SK-N-SH (cell line): Measurements from ENCODE around the gene TOMM40L. TPM values are rescaled to one million over a fixed set of nuclear protein-coding genes. Genes with fewer than 3 reads are reported as not detected.
A peak's percentile ranks its signal among the peaks of the same experiment; 100 is the strongest.

ENCODE experiments used
- CTCF ChIA-PET: fragments of 300-600, 350-600 bp; formaldehyde crosslinking; extraction: SDS; loops from one replicate; lab custom pipeline; 2021; lab: Yijun Ruan, JAX
- POLR2A ChIA-PET: fragments of 350-600 bp; sonication (Branson Sonifier 250); formaldehyde crosslinking; extraction: SDS; loops from one replicate; lab custom pipeline; 2020; ENCODE audit warnings: antibody characterized with exemption, inconsistent platforms; lab: Yijun Ruan, JAX
- DNase-seq: peaks from one replicate; pipeline ENCODE4 v3.0.0; 2012
- H2AFZ ChIP-seq: fragments of 200-600 bp; sonication (generic); 2 replicates; pipeline ENCODE4 v1.8.1; 2016; ENCODE audit warnings: antibody characterized with exemption, mild to moderate bottlenecking, low read depth
- H3F3A ChIP-seq: fragments of 200-600 bp; sonication (generic); replicated peaks from 2 replicates; pipeline ENCODE3; 2016; ENCODE audit warnings: antibody characterized with exemption, mild to moderate bottlenecking; ENCODE audit not compliant: insufficient read depth
- H3K27ac ChIP-seq, 2 experiments: fragments of 200-500 bp in 1 of 2; fragments of 200-600 bp in 1 of 2; sonication (Bioruptor generic) in 1 of 2; sonication (generic), shearing (Covaris generic) in 1 of 2; 2 replicates each; pipeline versions ENCODE4 v1.5.1 to v1.6.1; 2014 to 2016; ENCODE audit warnings: low read depth in 2 of 2, inconsistent platforms in 1 of 2, low read length in 1 of 2, mild to moderate bottlenecking in 1 of 2, mixed read lengths in 1 of 2
- H3K27me3 ChIP-seq: fragments of 200-600 bp; sonication (generic), shearing (Covaris generic); 2 replicates; pipeline ENCODE4 v1.6.1; 2016; ENCODE audit warnings: mixed run types; ENCODE audit not compliant: insufficient read depth
- H3K36me3 ChIP-seq, 2 experiments: fragments of 200-500 bp in 1 of 2; fragments of 200-600 bp in 1 of 2; sonication (Bioruptor generic) in 1 of 2; sonication (generic) in 1 of 2; replicated peaks in 1 of 2; 2 replicates each; pipeline versions ENCODE3 to v1.5.1; 2014 to 2016; ENCODE audit warnings: low read length in 1 of 2, mild to moderate bottlenecking in 1 of 2; ENCODE audit not compliant: insufficient read depth in 2 of 2, control insufficient read depth in 1 of 2
- H3K4me1 ChIP-seq, 2 experiments: fragments of 200-500 bp in 1 of 2; fragments of 200-600 bp in 1 of 2; sonication (Bioruptor generic) in 1 of 2; sonication (generic), shearing (Covaris generic) in 1 of 2; 2 replicates each; pipeline versions ENCODE4 v1.5.1 to v1.6.1; 2014 to 2016; ENCODE audit warnings: low read depth in 1 of 2, low read length in 1 of 2, mixed run types in 1 of 2; ENCODE audit not compliant: insufficient read depth in 2 of 2, control insufficient read depth in 1 of 2
- H3K4me2 ChIP-seq: fragments of 200-600 bp; sonication (generic), shearing (Covaris generic); 2 replicates; pipeline ENCODE4 v1.6.1; 2017; ENCODE audit warnings: mixed run types
- H3K4me3 ChIP-seq, 2 experiments: fragments of 200-500 bp in 1 of 2; fragments of 200-600 bp in 1 of 2; sonication (Bioruptor generic) in 1 of 2; sonication (generic), shearing (Covaris generic) in 1 of 2; 2 replicates each; pipeline versions ENCODE4 v1.5.1 to v1.8.1; 2014 to 2016; ENCODE audit warnings: low read depth in 2 of 2, inconsistent platforms in 1 of 2, low read length in 1 of 2, mild to moderate bottlenecking in 1 of 2, mixed read lengths in 1 of 2, moderate library complexity in 1 of 2
- H3K79me2 ChIP-seq: fragments of 200-600 bp; sonication (generic); 2 replicates; pipeline ENCODE4 v1.8.1; 2017; ENCODE audit warnings: mild to moderate bottlenecking; ENCODE audit not compliant: insufficient read depth
- H3K9ac ChIP-seq: fragments of 200-600 bp; sonication (generic); 2 replicates; pipeline ENCODE4 v1.6.1; 2017; ENCODE audit warnings: mixed run types
- H3K9me2 ChIP-seq: fragments of 200-600 bp; sonication (generic); 2 replicates; pipeline ENCODE4 v1.6.1; 2017; ENCODE audit warnings: mixed run types
- H3K9me3 ChIP-seq: fragments of 200-600 bp; sonication (generic); 2 replicates; pipeline ENCODE4 v1.6.1; 2017; ENCODE audit warnings: mixed run types, mild to moderate bottlenecking, moderate library complexity
- H4K20me1 ChIP-seq: fragments of 200-600 bp; sonication (generic); 2 replicates; pipeline ENCODE4 v1.6.1; 2017; ENCODE audit warnings: mild to moderate bottlenecking, mixed run types; ENCODE audit not compliant: insufficient read depth
- CHD2 ChIP-seq: fragments of 150-350 bp; IDR thresholded peaks from 2 replicates; pipeline ENCODE4 v1.6.1; 2018; ENCODE audit warnings: low read length; ENCODE audit not compliant: partially characterized antibody
- FOSL2 ChIP-seq: IDR thresholded peaks from 2 replicates; pipeline ENCODE4 v1.4.0; 2012; ENCODE audit warnings: low read depth, mild to moderate bottlenecking, moderate library complexity, borderline replicate concordance
- FOXJ3 ChIP-seq: sonication (generic); formaldehyde crosslinking; IDR thresholded peaks from 2 replicates; pipeline ENCODE4 v1.5.1; 2020; ENCODE audit warnings: mild to moderate bottlenecking, missing genetic modification reagents
- GATA2 ChIP-seq: sonication (generic); formaldehyde crosslinking; IDR thresholded peaks from 2 replicates; pipeline ENCODE4 v1.5.0; 2020; ENCODE audit warnings: mild to moderate bottlenecking, missing genetic modification reagents
- MEF2A ChIP-seq: IDR thresholded peaks from 2 replicates; pipeline ENCODE4 v1.4.0; 2012; ENCODE audit warnings: low read depth, borderline replicate concordance
- MXI1 ChIP-seq: IDR thresholded peaks from 2 replicates; pipeline ENCODE4 v1.6.1; 2012; ENCODE audit warnings: mild to moderate bottlenecking, low read depth, low read length, improper control_type of control experiment
- NFIC ChIP-seq: IDR thresholded peaks from 2 replicates; pipeline ENCODE4 v1.4.0; 2012; ENCODE audit warnings: borderline replicate concordance
- RAD21 ChIP-seq: IDR thresholded peaks from 2 replicates; pipeline ENCODE4 v1.6.1; 2012; ENCODE audit warnings: mild to moderate bottlenecking, low read length
- RFX5 ChIP-seq: IDR thresholded peaks from 2 replicates; pipeline ENCODE4 v1.6.1; 2012; ENCODE audit warnings: mild to moderate bottlenecking, improper control_type of control experiment, low read length
- SIN3A ChIP-seq: IDR thresholded peaks from 2 replicates; pipeline ENCODE4 v1.6.1; 2012; ENCODE audit warnings: low read depth, mild to moderate bottlenecking, low read length, moderate library complexity, borderline replicate concordance
- SMC3 ChIP-seq: IDR thresholded peaks from 2 replicates; pipeline ENCODE4 v1.6.1; 2012; ENCODE audit warnings: low read depth, low read length, improper control_type of control experiment
- TAF1 ChIP-seq: IDR thresholded peaks from 2 replicates; pipeline ENCODE4 v1.6.1; 2012; ENCODE audit warnings: low read depth, mild to moderate bottlenecking, low read length, moderate library complexity, borderline replicate concordance
- WGBS: methylation state at CpG from one replicate; pipeline ENCODE4 v1.1.6; 2017; ENCODE audit warnings: low lambda C conversion rate; 5-methylcytosine and 5-hydroxymethylcytosine counted together
- polyA plus RNA-seq, 3 experiments: library from polyadenylated mRNA; depleted of rRNA; stranded (reverse); fragments of >200 nt; gene quantifications; 2 replicates each; pipeline ENCODE4 v1.2.3, GENCODE V29; 2012
- TF ChIP-seq, protein P1 (sequence below): IDR thresholded peaks from 2 replicates; pipeline ENCODE4 v1.4.0; 2012; ENCODE audit warnings: low read depth, borderline replicate concordance
- TF ChIP-seq, protein P2 (sequence below): fragments of 150-350 bp; IDR thresholded peaks from 2 replicates; pipeline ENCODE4 v1.6.1; 2017; ENCODE audit warnings: antibody characterized with exemption, low read length, low read depth, borderline replicate concordance
- TF ChIP-seq, protein P3 (sequence below): fragments of 200-600 bp; sonication (generic); IDR thresholded peaks from 2 replicates; pipeline ENCODE4 v1.6.1; 2017; ENCODE audit warnings: antibody characterized with exemption, mild to moderate bottlenecking, moderate library complexity

The TOMM40L gene
- polyA plus RNA-seq, 1 of the 3 experiments (the other 2 are of a cell fraction): 9.7 TPM

DNA sequence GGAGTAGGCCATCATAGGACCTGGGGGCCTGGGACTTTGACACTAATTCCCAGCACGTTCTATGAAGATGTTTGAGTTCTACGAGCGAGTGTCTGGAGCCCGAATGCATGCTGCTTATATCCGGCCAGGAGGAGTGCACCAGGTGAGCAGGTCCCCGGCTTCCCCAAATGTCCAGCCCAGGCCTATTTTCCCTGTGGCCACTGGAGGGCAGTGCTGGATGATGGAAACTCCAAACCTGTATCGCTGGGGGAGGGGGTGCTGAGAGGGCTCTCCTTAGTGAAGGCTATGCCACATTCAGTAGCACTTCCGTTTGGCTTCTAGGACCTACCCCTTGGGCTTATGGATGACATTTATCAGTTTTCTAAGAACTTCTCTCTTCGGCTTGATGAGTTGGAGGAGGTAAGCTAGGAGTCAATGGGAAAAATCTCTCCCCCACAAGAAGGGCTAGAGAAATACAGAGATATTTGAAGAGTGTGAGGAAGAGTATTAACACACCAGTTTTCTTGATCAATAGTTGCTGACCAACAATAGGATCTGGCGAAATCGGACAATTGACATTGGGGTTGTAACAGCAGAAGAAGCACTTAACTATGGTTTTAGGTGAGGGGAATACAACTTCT is 16.0 kb upstream of the TOMM40L start:
- Histone ChIP-seq H3K27ac (no peak overlapping the region), H3F3A (peaks cover 16% of the 10 kb centered on the region), H4K20me1 (no peaks in the 10 kb centered on the region), H3K9me2 (no peaks in the 10 kb centered on the region), H3K27me3 (no peaks in the 10 kb centered on the region), H3K4me3 (no peak overlapping the region; a peak in 1 of 4 replicates), H3K4me2 (no peak overlapping the region), H3K9ac (no peak overlapping the region), H2AFZ (no peak overlapping the region), H3K4me1 (no peaks in the 10 kb centered on the region), H3K79me2 (peaks cover 19% of the 10 kb centered on the region; the same call in 1 of the 2 replicates), H3K9me3 (no peaks in the 10 kb centered on the region), H3K36me3 (peaks cover 68% of the 10 kb centered on the region in 2 experiments)
- POLR2A ChIA-PET: no interaction called here
- CTCF ChIA-PET: interaction anchor here (0.6 to 6.1 kb wide), 13 partner anchors 8 to 173 kb away, joined by 3 to 62 read pairs (median 4); partner anchors contain the start of genes APOA2, NDUFS2 and TOMM40L
- 36% methylated on average over 9 of the region's 11 CpGs for WGBS
- peak; percentile 84 for DNase-seq
- TF ChIP-seq MXI1: no peak
- no peak for TF ChIP-seq RFX5
- peak; percentile 78 for TF ChIP-seq SMC3
- TF ChIP-seq, protein P1, sequence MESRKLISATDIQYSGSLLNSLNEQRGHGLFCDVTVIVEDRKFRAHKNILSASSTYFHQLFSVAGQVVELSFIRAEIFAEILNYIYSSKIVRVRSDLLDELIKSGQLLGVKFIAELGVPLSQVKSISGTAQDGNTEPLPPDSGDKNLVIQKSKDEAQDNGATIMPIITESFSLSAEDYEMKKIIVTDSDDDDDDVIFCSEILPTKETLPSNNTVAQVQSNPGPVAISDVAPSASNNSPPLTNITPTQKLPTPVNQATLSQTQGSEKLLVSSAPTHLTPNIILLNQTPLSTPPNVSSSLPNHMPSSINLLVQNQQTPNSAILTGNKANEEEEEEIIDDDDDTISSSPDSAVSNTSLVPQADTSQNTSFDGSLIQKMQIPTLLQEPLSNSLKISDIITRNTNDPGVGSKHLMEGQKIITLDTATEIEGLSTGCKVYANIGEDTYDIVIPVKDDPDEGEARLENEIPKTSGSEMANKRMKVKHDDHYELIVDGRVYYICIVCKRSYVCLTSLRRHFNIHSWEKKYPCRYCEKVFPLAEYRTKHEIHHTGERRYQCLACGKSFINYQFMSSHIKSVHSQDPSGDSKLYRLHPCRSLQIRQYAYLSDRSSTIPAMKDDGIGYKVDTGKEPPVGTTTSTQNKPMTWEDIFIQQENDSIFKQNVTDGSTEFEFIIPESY: no peak
- TF ChIP-seq CHD2: peak; percentile 46
- TF ChIP-seq, protein P2, sequence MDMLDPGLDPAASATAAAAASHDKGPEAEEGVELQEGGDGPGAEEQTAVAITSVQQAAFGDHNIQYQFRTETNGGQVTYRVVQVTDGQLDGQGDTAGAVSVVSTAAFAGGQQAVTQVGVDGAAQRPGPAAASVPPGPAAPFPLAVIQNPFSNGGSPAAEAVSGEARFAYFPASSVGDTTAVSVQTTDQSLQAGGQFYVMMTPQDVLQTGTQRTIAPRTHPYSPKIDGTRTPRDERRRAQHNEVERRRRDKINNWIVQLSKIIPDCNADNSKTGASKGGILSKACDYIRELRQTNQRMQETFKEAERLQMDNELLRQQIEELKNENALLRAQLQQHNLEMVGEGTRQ: no peak
- TF ChIP-seq FOSL2: no peak
- TF ChIP-seq GATA2 (CRISPR knock-in tag): no peak
- TF ChIP-seq SIN3A: 0 out of 2 replicates have a peak, but pooled peaks have one; percentile 34
- TF ChIP-seq, protein P3, sequence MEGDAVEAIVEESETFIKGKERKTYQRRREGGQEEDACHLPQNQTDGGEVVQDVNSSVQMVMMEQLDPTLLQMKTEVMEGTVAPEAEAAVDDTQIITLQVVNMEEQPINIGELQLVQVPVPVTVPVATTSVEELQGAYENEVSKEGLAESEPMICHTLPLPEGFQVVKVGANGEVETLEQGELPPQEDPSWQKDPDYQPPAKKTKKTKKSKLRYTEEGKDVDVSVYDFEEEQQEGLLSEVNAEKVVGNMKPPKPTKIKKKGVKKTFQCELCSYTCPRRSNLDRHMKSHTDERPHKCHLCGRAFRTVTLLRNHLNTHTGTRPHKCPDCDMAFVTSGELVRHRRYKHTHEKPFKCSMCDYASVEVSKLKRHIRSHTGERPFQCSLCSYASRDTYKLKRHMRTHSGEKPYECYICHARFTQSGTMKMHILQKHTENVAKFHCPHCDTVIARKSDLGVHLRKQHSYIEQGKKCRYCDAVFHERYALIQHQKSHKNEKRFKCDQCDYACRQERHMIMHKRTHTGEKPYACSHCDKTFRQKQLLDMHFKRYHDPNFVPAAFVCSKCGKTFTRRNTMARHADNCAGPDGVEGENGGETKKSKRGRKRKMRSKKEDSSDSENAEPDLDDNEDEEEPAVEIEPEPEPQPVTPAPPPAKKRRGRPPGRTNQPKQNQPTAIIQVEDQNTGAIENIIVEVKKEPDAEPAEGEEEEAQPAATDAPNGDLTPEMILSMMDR: peak; percentile 95
- TF ChIP-seq TAF1: no peak
- no peak for TF ChIP-seq NFIC
- no peak for TF ChIP-seq MEF2A
- peak; percentile 77 for TF ChIP-seq RAD21
- TF ChIP-seq FOXJ3: no peak
